Stimulated activated CD4-positive, alpha-beta T cell treated with anti-CD3 and anti-CD28 coated beads, TNF-alpha, amount 100 ng/mL, for 1 hour (primary cell): Measurements from ENCODE around the gene ZNF397.
A peak's percentile ranks its signal among the peaks of the same experiment; 100 is the strongest.

Source experiments
- DNase-seq, 3 donors: peaks; one replicate each; pipeline ENCODE4 v3.0.0-alpha.2; 2020; ENCODE audit warnings: low read depth in 3 of 3, low spot score in 1 of 3

ZNF397 gene

DNA sequence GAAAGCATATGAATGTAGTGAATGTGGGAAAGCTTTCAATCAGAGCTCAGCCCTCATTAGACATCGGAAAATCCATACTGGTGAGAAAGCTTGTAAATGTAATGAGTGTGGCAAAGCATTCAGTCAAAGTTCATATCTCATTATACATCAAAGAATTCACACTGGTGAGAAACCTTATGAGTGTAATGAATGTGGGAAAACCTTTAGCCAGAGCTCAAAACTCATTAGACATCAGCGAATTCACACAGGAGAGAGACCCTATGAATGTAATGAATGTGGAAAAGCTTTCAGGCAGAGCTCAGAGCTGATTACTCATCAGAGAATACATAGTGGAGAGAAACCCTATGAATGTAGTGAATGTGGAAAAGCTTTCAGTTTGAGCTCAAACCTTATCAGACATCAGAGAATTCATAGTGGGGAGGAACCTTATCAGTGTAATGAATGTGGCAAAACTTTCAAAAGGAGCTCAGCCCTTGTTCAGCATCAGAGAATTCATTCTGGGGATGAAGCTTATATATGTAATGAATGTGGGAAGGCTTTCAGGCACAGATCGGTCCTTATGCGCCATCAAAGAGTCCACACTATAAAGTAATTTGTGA is 5.0 kb downstream of the ZNF397 start:
- DNase-seq, result no peak

- DNase-seq, result no peak
Measured at GRCh38 chr18:35246831-35247230, 6.0 kb downstream of the ZNF397 start.

- no peak for DNase-seq
Measured at GRCh38 chr18:35247412-35248249, 6.8 kb downstream of the ZNF397 start.

GRCh38 chr18:35248429-35248828 is 7.6 kb downstream of the ZNF397 start:
- no peak for DNase-seq

GRCh38 chr18:35252466-35252865 is 11.6 kb downstream of the ZNF397 start:
- DNase-seq, result no peak

DNA sequence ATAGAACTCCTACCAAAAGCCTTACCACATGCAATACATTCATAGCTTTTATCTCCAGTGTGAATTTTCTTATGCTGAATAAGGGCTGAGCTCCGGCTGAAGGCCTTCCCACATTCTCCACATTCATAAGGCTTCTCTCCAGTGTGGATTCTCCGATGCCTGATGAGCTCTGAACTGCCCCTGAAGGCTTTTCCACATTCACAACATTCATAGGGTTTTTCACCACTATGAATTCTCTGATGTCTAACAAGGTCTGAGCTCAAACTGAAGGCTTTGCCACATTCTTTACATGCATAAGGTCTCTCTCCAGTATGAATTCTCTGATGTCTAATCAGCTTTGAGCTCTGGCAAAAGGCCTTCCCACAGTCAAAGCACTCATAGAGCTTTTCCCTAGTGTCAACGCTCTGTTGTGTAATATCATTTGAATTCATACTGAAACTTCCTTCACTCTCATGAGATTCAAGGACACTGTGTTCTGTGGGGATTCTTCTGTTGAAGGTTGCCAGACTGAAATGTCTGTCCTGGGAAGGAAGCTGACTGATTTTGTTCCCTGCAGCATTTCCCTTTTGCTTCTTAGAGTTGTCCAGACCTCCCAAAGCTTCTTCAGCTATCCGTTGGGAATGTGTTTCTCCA is 12.9 kb downstream of the ZNF397 start:
- no peak for DNase-seq

DNA sequence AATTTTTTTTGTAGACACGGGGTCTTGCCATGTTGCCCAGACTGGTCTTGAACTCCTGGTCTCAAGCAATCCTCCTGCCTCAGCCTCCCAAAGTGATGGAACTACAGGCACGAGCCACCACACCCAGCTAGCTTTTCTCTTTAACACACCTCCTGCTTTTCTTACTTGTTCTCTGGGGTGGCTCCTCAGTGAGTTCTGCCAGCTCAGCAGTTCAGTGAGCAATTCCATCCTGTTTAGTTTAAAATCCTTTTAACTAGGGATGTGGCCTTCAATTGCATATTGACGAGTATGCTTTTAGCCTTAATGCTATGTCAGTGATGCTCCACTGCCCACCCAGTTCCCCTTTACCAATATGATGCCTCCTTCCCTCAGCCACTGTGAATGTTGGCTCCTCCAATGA is 16.1 kb downstream of the ZNF397 start:
- no peak for DNase-seq

DNA sequence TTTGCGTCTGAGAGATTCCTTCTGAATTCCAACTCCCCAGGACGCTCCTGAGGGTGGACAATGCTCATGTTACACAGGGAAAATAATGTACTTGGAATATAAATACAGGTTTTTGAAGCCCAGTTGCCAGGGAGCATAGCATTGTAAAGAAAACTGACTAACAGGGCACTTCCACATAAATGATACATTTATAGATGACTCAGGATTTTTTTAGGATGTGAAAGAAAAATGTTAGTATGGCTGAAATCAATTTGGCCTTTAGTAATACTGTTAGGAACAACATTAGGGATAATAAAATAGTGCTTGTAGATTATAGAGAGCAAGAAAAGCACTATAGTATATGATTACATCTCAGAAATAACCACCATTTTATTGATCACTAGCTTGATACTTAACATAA is 23.6 kb downstream of the ZNF397 start:
- no peak for DNase-seq

GRCh38 chr18:35267161-35267651 is 26.4 kb downstream of the ZNF397 start:
- DNase-seq, result peak; percentile 13 to 61 (median 48)

- DNase-seq, result no peak
Measured at GRCh38 chr18:35267809-35268208, 27.0 kb downstream of the ZNF397 start.

DNA sequence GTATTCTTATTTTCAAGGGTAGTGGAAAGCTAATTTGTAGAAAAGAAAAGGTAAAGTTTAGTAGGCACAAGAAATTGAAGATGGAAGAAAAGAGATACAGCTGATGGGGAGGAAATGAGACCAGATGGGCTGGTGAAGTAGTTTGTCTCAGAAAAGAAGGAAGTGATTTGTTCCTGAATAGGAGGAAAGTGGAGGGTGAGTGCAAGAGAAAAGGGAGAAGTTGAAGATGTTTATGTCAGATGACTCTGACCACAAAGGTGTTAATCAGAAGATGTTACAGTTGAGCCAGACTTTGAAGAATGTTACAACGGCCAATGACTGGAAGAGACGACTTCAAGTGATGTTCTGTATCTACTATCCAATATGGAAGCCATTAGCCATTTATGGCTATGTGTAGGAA is 28.0 kb downstream of the ZNF397 start:
- DNase-seq, result no peak

DNA sequence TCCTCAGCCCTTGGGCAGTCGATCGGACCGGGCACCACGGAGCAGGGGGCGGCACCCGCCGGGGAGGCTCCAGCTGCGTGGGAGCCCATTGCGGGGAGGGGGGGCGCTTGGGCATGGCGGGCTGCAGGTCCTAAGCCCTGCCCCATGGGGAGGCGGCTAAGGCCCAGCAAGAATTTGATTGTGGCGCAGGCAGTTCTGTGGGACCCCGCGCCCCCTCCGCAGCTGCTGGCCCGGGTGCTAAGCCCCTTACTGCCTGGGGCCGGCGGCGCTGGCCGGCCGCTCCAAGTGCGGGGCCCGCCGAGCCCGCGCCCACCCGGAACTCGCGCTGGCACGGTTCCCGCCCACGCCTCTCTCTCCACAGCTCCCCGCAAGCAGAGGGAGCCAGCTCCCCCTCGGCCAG is 30.8 kb downstream of the ZNF397 start:
- no peak for DNase-seq

DNA sequence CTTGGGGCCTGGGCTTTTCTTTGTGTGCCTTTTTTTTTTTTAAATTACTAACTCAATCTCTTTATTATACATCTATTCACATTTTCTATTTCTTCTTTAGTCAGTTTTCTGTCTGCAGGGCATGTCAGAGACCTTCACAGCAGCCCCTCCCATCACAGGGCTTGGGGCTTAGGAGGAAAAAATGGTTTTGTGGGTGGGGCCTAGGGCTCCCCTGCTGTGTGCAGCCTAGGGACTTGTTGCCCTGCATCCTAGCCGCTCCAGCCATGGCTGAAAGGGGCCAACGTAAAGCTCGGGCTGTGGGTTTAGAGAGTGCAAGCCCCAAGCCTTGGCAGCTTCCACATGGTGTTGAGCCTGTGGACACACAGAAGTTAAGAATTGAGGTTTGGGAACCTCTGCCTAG is 35.4 kb downstream of the ZNF397 start:
- no peak for DNase-seq

DNA sequence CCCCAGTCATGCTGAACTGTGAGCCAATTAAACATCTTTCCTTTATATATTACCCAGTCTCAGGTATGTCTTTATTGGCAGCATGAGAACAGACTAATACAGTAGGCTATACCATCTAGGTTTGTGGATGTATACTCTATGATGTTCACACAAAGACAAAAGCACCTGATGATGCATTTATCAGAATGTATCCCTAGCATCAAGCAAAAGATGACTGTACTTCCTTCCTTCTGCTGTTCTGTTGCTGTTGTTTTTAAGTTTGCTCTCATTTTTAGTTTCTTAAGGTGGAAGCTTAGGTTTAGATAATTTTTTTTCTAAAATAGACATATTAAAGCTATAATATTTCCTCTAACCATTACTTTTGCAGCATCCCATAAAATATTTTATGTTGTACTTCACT is 36.8 kb downstream of the ZNF397 start:
- no peak for DNase-seq

DNA sequence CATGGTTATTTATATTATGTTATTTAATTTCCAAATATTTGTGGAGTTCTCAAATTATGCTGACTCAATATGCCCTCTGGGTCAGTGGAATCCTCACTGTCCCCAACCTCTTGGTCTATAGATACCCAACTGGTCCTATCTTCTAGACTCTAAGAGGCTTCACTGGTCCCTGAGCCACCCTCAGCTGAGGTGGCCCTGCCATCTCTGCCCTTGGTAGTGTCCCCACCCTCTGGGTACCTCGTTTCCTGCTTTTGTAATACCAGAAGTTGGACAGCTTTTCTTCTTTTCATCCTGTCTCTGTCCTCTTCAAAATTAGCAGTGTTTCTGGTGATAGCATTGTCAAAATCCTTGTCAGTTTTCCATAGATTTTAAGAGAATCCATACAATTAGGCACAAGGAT is 37.3 kb downstream of the ZNF397 start:
- DNase-seq, result no peak

DNA sequence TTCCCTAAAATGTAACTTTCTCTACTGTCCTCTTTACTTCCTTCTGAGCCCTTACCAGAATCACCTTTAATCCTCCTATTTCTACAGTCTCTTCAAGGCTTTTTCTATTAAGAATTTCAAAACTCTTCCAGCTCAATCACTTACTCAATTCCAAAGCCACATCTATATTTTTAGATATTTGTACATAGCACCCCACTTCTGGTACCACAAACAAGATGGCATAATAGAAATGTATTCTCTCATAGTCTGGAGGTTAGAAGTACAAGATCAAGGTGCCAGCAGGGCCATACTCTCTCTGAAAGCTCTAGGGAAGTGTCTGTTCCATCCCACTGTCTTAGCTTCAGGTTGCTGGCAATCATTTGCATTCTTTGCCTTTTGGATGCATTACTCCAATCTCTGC is 38.1 kb downstream of the ZNF397 start:
- DNase-seq, result no peak

DNA sequence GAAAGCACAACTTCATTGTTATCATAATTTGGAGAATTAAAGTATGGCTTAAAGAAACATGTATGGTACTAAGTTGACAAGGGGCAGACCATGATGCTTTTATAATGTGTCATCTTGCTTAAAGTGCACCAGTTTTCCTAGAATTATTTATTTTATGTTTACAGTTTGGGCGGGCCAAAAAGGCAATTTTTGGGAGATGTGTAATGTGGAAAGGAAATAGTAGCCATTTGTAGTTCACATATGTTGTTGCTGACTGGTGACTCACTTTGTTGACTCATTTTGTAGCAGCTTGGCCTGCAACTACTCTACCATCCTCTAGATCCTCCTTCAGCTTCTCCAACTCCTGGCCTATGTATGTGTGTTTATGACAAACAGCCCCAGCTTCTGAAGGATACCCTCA is 41.5 kb downstream of the ZNF397 start:
- no peak for DNase-seq

DNA sequence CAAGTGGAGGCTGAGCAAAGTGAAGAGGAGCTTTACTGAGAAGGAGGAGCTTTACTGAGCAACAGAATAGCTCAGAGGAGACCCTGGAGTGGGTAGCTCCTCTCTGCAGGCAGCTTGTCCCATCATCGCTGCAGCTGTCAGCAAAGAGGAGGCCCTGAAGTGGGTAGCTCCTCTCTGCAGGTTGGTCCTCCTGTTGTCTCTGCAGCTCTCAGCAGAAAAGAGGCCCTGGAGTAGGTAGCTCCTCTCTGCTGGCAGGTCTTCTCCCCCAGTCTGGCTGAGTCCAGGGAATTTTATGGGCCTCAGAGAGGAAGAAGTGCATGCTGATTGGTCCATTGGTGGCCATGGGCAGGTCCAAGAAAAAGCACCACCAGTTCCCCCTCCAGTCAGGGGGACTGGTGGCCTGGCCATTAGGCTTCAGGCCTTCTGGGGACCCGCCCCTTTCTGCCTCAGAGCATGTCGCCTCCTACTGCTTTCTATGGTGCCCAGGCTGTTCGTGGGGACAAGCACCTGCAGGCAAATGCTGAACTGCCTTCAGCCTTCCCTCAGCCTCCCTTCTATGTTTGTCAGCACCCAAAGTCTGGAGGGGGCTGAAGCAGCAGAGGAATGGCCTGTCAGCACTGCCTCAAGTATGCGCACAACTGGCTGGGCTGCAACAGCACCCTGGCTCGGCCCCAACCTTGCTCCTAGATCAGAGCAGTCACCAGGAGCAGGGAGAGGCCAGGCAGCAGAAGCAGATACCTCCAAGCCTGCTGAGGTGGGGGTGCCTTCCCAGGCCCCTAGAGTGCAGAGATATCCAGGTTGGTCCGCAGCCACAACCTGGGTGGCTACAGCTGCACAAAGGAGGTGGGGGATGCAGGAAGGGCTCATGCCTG is 43.3 kb downstream of the ZNF397 start:
- DNase-seq, result no peak

DNA sequence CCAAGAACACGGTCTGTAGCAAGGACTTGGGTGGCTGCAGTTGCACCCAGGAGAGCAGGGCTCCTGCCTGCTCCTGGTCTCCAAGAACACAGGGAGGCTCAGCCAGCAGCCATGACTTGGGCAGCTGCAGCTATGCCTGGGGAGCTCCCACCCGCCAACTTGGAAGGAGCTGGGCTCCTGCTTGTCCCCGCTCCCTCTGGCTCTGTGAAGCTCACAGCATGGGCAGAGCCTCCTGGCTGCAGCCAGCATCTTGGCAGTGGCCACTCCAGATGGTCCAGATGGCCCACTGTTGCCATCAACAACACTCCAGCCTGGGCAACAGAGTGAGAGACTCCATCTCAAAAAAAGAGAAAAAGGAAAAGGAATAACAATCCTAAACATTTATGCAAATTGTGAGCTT is 44.0 kb downstream of the ZNF397 start:
- no peak for DNase-seq

DNA sequence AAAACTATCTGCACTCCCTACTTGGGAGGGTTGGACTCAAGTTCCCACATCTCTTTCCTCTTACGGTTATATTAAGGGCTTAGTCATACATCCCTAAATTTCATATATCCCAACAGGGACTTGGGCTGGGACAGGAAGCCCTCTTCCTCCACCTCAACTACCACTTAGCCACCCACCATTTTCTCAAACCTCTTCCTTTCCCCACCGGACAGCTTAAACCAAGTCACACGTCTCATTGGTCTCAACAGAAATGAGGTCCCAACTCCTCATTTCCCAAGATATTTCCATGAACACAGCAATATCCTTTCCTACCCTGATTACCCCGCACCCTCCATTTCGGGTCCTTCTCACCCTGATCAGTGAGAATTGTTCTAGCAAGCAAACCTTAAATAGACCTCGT is 48.5 kb downstream of the ZNF397 start:
- DNase-seq, result no peak

GRCh38 chr18:35289727-35290093 is 48.9 kb downstream of the ZNF397 start:
- no peak for DNase-seq
